Endothelial cell of umbilical vein (primary cell): ENCODE results near the gene CCDC47.

Experiments used
- CTCF ChIP-seq, 2 donors: IDR thresholded peaks; 1 replicate in 1 of 2; 2 replicates in 1 of 2; pipeline ENCODE4 v1.5.1; 2011; ENCODE audit warnings: low read length in 2 of 2, mild to moderate bottlenecking in 2 of 2, moderate library complexity in 2 of 2, control low read depth in 1 of 2, inconsistent platforms in 1 of 2, low read depth in 1 of 2; ENCODE audit not compliant: insufficient read depth in 1 of 2; ENCODE audit errors: extremely low read depth in 1 of 2
- EZH2 ChIP-seq: IDR thresholded peaks from 2 replicates; pipeline ENCODE4 v1.6.1; 2012; ENCODE audit warnings: borderline replicate concordance, low read depth, mild to moderate bottlenecking, moderate library complexity, low read length, inconsistent platforms; ENCODE audit not compliant: severe bottlenecking
- GATA2 ChIP-seq: IDR thresholded peaks from 2 replicates; pipeline ENCODE4 v1.7.0; 2011; ENCODE audit warnings: low read depth, mild to moderate bottlenecking, moderate library complexity, mixed read lengths, low read length; ENCODE audit not compliant: insufficient read length, insufficient read depth
- JUN ChIP-seq: IDR thresholded peaks from 2 replicates; pipeline ENCODE4 v1.6.1; 2011; ENCODE audit warnings: borderline replicate concordance, low read depth; ENCODE audit not compliant: insufficient read length, insufficient read depth
- MYC ChIP-seq: IDR thresholded peaks from one replicate; pipeline ENCODE4 v1.6.1; 2011; ENCODE audit warnings: mild to moderate bottlenecking, low read depth, low read length
- POLR2A ChIP-seq: IDR thresholded peaks from 2 replicates; pipeline ENCODE4 v1.6.1; 2012; ENCODE audit warnings: low read depth, mild to moderate bottlenecking, control low read depth, low read length

GRCh38 chr17:63783522-63783921 is 10.1 kb upstream of the CCDC47 start:
- TF ChIP-seq CTCF (IDR thresholded peaks at IDR 0.05; ENCODE audit: extremely low read depth in 1 of 2, insufficient read depth in 1 of 2, low read depth in 1 of 2, low read length in 2 of 2) (no peak), GATA2 (no peak), POLR2A (no peak), EZH2 (no peak), MYC (no peak), JUN (no peak)
